HK-2 (cell line): Measurements from ENCODE around the gene RGL1.

Experiments used
- DNase-seq: peaks from one replicate; pipeline ENCODE4 v3.0.0-alpha.2; 2018; ENCODE audit not compliant: unreplicated experiment

Gene RGL1

DNA sequence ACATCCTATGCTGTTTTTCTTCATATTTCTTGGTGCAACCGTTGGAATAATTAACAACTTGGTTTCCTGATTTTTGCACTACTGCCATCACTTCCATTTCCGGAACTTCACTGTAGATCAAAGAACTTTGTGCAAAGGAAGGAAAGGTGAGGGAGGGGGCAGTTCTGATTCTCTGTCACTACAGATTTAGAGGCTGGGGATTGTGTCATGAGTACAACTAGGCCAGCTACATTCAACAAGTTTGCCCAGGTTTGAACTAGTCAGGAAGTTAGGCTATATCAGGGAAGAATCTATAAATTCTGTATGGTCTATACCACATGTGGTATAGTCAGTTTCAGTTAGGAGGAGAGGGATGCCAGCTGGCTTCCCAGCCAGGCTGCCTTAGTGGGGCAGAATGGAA is 84.2 kb downstream of the RGL1 start:
- DNase-seq, result no peak

DNA sequence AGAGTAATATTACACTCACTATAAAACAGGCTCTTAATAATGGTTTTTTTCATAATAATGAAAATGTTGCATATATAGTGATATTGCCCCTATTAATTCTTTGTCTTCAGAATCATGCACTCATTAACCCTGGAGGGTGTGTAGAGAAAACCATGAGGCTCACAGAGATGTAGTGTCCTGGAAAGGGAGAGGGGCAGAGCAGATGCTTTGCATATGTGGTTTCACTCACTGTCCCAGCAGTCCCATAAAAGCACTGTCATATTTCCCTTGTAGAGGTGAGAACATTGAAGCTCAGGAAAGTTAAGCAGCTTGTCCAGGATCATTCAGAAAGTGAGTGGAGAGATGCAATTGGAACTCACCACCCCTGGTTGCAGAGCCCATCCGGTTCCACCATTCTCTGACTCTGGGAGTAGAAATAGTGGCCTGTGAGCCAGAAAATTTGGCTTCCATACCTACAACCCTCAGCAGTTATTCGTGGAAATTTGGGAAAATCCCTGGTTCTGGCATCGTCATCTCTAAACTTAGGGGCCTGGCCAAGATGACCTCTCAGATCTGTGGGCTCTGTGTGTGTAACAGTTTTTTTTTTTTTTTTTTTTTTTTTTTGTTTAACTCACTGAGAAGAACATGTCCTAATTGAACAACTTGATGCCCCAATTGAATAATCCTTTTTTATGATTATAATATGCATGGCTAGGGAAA is 86.4 kb downstream of the RGL1 start:
- no peak for DNase-seq

DNA sequence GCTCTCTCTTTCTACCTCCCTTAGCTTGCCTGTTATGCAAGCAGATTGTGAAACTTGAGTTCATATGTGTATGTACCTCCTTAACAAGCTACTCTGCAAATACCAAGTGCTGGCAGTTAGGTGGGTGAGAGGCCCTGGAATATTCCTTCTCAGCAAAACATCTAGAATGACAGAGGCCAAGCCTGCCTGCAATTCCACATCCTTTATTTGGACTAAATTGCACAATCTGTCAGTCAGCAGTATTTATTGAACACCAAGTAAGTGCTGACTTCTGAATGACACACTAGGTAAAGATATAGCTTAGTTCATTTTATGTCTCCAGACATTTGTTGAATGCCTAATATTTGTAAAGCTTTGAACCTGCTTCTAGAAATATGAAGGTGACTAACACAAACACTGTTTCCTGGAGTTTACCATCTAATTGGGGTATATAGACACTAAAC is 87.5 kb downstream of the RGL1 start:
- DNase-seq, result no peak

DNA sequence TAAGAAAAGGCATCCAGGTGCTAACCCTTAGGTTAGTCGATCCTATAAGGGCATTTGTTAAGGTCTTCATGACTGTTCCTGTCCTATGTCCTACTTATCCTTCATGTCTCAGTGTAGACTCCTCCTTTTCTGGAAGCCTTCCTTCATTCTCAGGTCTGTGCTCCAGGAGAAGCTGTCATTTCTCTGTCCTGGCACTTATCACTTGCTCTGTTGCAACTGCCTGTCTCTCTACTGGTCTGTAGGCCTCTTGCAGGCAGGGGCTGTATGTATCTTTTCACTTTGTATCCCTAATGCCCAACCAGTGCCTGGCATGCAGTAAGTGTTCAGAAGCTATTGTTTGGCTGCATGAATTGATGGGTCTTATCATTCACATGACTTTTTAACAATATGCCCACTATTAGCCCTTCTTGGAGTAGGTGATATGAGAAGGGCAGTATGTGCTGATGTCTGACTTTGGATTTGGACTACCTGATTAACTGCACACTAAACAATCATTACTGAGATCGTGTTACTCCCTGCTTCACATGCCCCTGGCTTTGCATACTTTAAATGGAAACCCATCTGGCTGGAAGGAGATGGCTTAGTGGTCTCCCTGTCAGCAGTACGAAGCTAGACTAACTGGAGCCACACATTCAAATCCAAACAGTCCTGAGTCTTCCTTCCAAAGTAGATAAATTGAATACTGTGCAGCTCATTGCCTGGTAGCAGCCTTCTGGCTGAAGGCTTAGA is 88.8 kb downstream of the RGL1 start:
- DNase-seq, result no peak

DNA sequence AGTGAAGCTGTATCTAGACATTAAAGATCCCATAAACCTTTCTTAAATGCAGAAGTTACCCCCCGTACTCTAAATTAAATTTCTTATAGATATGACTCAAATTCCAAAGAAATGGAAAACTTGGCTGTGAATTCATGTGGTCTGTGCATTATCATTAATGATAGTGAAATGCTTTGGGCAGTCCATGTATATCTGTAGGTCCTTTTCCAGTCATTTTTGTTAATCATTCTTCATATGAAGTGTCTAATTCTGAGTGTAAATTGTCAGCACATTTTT is 89.3 kb downstream of the RGL1 start:
- DNase-seq, result no peak

DNA sequence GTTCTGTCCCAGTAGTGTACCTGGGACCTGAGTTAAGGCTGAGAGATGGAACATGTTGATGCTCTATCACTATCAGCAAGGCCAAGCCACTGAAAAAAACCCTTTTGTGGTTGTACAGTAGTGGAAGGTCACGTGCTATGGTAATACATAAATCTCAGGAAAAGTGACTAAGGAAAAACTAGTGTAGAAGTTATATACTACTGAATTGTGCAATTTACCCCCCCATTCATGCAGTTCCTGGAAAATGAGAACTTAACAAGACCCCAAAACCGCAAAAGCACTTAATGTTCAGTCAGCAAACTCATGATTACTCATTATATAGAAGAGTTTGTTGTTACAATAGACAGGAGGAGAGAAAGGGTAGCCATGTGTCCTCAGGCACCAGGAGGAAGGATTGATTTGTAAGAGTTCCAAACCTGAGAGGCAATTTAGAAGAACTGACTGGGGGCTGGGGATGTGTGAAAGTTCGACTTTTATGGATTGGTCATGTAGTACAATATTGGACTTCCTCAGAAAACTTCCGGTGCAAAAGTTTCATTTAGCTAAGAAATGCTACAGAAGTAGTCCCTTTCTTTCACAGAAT is 91.6 kb downstream of the RGL1 start:
- DNase-seq, result no peak

DNA sequence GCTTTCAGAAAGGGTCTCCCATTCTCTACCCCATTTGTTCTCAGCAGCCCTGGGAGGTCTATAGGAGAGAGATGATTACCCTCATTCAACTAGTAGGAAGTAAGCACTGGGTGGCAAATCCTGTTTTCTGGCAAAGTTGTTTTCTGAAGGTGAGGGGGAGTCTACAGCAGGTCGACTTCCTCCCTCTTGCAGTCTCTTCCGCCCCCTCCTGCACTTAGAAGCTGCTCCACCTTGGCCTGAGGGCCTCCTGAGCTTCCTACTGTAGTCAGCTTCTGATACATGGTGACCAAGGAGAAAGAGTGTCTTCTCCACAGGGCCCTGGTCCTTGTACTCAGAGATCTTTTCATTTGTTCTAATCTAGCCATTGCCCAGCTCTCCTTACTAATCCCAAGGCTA is 93.1 kb downstream of the RGL1 start:
- DNase-seq, result no peak

DNA sequence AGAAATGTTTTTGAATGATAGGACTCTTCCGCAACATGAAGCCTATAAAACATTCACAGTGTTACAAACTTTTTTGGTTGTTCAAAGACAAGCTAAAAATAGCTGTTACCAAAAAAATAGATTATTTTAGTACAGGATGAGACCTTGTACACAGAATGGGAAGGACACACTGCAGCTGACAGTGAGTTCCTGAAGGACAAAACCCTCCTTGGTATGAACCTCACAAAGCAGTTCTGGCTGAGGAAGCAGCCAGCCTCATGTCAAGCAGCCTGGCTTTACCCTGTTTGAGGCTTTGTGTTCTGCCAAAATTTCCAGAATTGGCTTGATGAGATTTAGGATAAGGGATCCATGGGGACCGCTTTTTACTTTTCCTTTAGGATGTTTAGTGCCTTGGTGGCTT is 93.7 kb downstream of the RGL1 start:
- no peak for DNase-seq

DNA sequence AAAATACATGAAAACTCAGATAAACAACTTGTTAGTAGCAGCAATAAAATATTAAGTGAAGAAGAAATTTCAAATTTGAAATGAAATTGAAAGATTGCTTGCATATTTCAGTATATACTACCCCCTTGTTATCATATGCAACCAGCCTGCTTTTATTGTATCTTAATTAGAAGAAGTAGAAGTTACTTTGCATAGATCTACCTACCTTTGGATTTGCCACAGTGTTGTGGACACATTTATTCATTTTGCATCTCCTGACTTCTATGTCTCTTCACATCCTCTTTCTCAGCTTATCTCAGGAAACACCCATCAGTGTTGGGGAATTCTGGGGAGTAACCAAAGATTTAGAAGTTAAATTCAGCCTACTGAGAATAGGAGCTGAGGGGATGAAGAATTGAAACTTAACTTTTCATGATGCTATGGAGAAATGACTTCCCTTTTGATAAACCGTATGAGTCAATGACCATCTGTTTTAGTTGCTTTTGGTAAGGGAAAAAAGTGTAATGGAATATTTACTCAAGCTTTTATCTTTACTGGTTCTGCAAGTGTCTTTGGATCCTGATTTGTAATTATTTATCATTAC is 96.9 kb downstream of the RGL1 start:
- no peak for DNase-seq

DNA sequence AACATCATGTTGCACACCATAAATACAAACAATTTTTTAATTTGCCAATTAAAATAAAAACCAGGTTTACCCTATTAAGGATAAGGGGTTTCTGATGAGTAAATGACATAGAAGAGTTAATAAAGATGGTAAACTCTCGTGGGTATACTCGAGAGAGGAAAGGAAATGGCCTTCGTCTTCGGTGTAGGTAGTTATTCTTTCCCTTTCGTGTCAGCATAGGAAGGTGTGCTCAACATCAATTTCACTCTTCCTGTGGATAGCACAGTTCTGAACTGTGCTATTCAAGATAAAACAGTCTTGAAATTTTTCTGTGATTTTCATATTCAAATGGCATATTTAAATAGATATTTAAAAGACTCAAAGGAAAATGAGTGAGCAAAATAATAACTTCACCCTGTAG is 98.2 kb downstream of the RGL1 start:
- DNase-seq, result no peak

DNA sequence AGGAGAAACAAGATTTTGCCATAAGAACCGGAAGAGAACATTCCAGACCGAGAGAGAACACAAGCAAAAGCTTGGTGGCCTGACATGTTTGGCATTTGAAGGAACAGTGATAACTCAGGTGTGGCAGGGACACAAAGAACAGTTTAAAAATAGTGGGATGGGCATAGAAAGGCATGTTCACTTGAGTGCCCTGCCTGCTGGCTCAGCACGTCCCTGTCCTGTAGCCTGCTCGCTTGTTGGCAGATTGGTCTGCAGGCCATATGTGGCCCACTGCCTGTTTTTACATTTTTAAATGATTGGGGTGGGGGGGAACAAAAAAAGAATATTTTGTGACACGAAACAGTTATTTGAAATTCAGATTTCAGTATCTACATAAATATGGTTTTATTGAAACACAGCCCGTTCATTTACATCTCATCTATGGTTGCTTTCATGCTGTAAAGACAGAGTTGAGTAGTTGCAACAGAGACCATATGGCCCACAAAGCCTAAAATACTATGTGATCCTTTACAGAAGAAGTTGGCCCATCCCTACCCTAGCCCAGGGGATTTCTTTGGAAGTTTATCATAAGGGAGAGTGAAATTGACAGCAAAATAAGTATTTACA is 100.7 kb downstream of the RGL1 start:
- DNase-seq, result no peak

DNA sequence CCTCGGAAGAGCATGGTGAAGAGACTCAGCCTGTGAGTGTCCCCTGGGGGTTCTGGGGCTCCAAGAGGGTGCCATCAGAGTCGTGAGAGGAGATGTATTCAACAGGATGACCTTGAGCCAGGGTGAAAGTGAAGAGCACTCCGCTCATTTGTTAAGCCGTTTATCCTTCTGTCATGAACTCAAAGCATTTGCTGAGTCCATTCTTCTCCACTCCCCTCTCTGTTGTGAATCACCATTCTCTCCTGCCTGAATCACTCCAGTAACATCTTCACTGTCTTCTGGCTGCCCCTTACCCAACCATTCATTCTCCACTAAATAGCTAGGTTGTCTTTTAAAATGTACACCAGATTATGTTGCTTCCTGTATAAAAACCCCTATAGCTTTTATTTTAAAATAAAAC is 102.2 kb downstream of the RGL1 start:
- no peak for DNase-seq

DNA sequence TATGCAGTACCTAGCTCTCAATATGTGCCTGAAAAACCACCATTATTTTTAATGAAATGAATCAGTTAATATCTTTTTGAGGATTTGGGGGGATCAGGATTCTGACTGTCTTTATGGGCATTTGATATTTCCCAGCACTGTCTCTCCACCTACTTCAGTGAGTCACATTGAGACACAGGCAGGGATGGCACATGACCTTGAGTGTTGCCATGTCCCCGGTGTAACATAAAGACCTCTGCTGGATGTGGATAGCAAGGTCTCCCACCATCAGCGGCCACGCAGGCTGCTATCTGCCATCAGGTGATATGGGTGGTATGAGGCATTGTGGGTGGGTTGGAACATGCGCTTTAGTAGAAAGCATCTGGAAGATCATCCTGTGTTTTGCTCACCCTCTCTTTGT is 103.2 kb downstream of the RGL1 start:
- DNase-seq, result peak; percentile 4

DNA sequence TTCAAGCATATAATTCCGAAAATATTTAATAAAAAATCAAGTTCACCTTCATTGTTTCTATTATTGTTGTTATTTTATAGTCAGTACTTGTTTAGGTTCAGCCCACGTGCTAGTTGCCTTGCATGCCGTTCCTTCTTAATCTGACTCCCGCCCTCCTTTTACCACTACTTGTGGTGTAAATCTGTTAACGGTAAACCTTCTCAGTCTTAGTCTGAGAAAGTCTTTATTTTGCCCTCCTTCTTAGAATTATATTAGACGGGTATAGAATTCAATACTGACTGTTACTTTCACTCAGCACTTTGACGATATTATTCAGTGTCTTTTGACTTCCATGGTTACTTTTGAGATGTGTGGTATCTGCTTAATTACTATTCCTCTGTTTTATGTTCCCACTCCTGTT is 104.8 kb downstream of the RGL1 start:
- no peak for DNase-seq

DNA sequence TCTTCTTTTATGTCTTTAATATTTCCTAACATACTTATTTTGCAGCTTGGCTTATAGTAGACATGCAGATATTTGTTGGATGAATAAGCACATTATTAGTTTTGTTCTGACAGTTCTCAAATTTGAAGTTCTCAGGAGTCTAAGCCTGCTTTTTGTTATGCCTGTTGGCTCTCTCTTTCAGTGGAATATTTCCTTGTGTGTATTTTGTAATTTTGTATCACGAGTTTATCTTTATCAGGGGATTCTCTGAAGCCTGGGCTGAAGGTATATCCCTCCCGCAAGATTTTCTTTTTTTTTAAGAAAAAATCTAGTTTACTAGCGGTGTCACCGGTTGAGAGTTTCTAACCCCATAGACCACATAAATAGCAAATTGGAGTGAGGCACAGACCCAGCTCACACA is 105.9 kb downstream of the RGL1 start:
- no peak for DNase-seq

DNA sequence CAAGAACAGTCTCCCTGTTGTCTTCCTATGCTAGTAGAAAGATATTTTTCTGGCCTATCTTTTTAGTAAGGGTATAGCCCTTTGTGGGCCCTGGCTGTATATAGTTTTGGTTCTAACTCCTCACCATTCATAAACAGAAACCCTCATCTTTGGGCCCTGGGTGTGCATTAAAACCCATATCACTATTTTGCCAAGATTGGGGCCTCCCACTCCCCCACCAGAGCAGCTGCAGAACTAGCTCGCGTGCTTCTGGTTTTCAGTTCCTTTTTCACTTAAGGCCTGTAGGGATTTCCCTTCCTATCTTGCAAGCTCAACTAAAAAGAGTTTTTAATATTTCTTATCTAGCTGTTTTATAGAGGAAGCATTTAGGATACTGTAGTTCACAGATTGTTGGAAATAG is 106.4 kb downstream of the RGL1 start:
- no peak for DNase-seq

DNA sequence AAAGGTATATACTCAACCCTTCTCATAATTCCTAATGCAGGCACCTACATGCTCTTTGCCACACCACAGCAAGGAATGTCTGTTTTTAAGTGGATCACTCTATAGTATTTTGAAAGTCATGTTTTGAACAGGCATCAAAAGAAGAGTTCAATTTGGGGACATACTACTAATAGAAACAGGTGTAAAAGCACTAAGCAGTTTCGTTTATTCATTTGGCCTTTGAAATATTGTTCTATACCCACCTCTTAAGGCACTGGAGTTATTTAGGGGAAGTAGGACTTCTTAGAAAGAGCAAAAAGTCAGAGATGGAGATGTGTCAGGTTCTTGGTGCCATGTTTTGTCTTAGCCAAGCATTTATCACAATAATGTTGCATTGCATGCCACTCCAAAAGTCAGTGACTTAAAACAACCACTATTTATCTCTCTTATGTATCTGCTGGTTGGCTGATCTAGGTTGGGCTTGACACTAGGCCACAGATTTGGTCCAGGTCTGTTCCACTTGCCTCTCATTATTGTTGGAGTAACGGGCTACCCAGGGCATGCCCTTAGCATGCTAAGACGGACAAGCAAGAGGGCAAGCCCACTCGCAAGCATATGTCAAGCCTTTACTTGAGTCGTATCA is 107.5 kb downstream of the RGL1 start:
- no peak for DNase-seq

DNA sequence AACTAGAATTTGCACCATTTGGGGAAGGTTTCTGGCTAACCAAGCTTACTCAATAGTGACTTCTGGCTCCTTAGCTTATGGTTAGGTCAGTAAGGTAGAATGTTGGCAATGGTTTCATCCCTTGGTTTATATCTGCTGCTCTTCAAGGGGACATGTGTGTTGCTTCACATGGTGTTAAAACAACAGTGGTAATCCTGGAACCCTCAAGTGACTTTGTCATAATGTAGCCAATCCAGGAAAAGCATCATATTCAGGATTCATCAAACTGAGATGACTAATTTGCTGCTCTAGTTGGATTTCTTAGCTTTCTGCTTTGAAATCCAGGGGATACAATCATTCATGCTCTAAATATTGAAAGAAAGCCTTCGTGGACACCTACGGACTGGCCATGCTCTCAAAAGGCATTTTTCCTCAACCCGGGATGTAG is 108.7 kb downstream of the RGL1 start:
- no peak for DNase-seq

DNA sequence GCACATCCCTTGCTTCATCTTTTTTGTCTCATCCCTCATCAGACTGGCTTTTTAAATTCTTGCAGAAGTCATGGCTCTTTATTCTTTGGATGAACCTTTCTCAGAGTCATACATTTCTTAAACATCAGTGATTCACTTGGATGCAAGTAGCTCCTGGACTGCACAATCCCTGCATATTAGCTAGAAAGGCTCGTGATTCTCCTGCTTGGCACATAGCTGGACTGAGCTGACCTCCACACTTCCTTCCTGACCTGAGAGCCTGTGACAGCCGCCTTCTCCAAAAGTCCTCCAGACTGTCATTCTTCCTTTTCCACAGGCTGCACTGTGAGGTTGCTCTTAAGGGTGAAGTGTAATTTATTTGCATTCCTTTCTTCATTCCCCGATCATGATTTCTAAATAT is 109.4 kb downstream of the RGL1 start:
- DNase-seq, result no peak

DNA sequence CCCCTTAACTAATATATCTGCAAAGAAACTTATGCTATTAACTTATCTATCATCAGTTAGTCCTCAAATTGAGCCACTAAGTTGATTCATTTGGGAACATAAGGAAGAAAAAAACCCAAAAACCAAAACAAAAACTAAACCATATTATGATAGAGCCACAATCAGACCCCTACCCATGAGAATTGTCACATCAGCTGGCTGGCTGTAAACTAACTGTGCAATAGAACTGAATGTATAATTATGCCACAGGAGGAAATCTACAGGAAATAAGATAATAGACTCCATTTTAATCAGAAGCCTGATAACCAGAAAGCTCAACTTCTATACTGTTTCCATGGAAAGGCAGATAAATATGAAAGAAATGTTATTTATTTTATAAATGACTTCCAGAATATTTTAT is 110.0 kb downstream of the RGL1 start:
- DNase-seq, result no peak

DNA sequence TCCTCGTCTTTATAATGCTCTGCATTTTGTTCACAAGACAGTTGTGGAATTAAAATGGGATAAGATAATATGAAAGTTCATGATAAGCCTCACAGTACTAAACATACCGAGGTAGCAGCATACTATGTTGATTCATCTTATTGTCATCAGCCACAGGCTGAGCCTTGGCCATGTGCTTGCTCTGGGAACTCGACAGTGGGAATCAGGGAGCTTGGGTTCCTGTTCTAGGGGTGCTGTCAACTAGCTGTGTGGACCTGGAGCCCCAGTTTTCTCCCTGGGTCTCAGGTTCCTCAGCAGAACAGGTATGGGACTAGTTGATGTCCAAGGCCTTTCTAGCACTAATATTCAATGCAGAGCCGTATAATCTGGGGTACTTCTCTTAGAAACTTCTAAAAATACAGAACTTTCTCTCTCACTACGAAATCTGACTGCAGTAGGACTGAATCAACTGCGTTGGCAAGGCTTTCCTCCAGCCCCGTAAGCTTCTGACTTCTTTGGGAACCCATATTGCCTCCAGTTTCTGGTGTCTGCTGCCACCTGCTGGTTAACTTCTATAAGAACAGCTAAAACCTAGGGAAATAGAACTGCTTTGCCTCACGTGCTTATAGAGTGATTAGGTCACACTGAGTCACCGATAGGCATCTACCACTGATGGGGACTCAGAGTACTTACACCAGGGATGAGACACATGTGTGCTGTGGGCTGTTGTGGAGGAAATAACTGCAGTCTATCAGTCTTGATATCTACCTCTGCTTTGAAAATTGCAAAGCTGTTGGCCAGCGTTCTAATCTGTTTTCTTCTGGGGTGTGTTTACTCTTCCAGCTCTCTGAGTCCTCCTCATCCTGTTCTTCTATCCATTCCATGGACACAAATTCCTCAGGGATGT is 110.9 kb downstream of the RGL1 start:
- DNase-seq, result peak; percentile 76
